ENCODE results near the gene REXO5. TPM values are rescaled to one million over a fixed set of nuclear protein-coding genes. Genes with fewer than 3 reads are reported as not detected.

The REXO5 gene
- total RNA-seq, 3 donors from 2014 or later: 3.0 to 6.9 (median 4.1) TPM

GRCh38 chr16:20846030-20846429, 39.7 kb downstream of the REXO5 start:
- no peak for ATAC-seq
- Histone ChIP-seq H3K36me3 (ENCODE audit: low read depth) (no peaks in the 10 kb centered on the region), H3K4me3 (no peak overlapping the region), H3K9me3 (no peaks in the 10 kb centered on the region), H3K4me1 (ENCODE audit: low read depth) (no peaks in the 10 kb centered on the region)
- no peak for DNase-seq
- intact Hi-C loops (cut with DNase I, micrococcal nuclease): loop anchor here in 1 of 2 donors (5.0 kb wide), 1 partner anchor 241 kb away; no protein-coding TSS in a partner anchor
- TF ChIP-seq CTCF (IDR thresholded peaks at IDR 0.05): no peak

GRCh38 chr16:20846551-20846950, 40.2 kb downstream of the REXO5 start:
- no peak for TF ChIP-seq CTCF (IDR thresholded peaks at IDR 0.05)
- Histone ChIP-seq H3K4me1 (ENCODE audit: low read depth) (peaks cover 1% of the 10 kb centered on the region), H3K36me3 (ENCODE audit: low read depth) (no peaks in the 10 kb centered on the region), H3K9me3 (no peaks in the 10 kb centered on the region), H3K4me3 (no peak overlapping the region)
- ATAC-seq: no peak
- intact Hi-C loops (cut with DNase I, micrococcal nuclease): loop anchor here in 1 of 2 donors (5.0 kb wide), 1 partner anchor 241 kb away; no protein-coding TSS in a partner anchor
- no peak for DNase-seq

- intact Hi-C loops (cut with DNase I, micrococcal nuclease): loop anchor here in 1 of 2 donors (5.0 kb wide), 1 partner anchor 240 kb away; no protein-coding TSS in a partner anchor
- TF ChIP-seq CTCF (IDR thresholded peaks at IDR 0.05): no peak
Observed at GRCh38 chr16:20847550-20847949, 41.2 kb downstream of the REXO5 start.

GRCh38 chr16:20849589-20850390, 43.5 kb downstream of the REXO5 start:
- H3K9me3 ChIP-seq: no peaks in the 10 kb centered on the region
- ATAC-seq: peak; percentile 82
- intact Hi-C loops (cut with DNase I, micrococcal nuclease): loop anchor here (1.0 to 5.0 kb wide), 2 partner anchors 234 to 238 kb away; no protein-coding TSS in a partner anchor

More at GRCh38 chr16:20847550-20847949, 41.2 kb downstream of the REXO5 start:
- Histone ChIP-seq H3K9me3 (no peaks in the 10 kb centered on the region), H3K4me1 (ENCODE audit: low read depth) (peaks cover 4% of the 10 kb centered on the region), H3K36me3 (ENCODE audit: low read depth) (no peaks in the 10 kb centered on the region), H3K4me3 (no peak overlapping the region)
- DNase-seq: no peak
- ATAC-seq: no peak

GRCh38 chr16:20850981-20851380, 44.7 kb downstream of the REXO5 start:
- Histone ChIP-seq H3K4me1 (ENCODE audit: low read depth) (peaks cover 4% of the 10 kb centered on the region), H3K4me3 (no peak overlapping the region), H3K9me3 (no peaks in the 10 kb centered on the region), H3K36me3 (ENCODE audit: low read depth) (no peaks in the 10 kb centered on the region)
- intact Hi-C loops (cut with DNase I, micrococcal nuclease): loop anchor here in 1 of 2 donors (1.0 kb wide), 1 partner anchor 232 kb away; no protein-coding TSS in a partner anchor
- no peak for TF ChIP-seq CTCF (IDR thresholded peaks at IDR 0.05)
- ATAC-seq (no peak), DNase-seq (no peak)

More at GRCh38 chr16:20849589-20850390, 43.5 kb downstream of the REXO5 start:
- H3K36me3 ChIP-seq (ENCODE audit: low read depth): no peaks in the 10 kb centered on the region
- DNase-seq: peak in 2 of 3 donors; percentile 76 to 87
- peak; percentile 95 for TF ChIP-seq CTCF (IDR thresholded peaks at IDR 0.05)
- peaks cover 4% of the 10 kb centered on the region for H3K4me1 ChIP-seq (ENCODE audit: low read depth)
- H3K4me3 ChIP-seq: no peak overlapping the region
